ENCODE data around the gene DMRT3. TPM values are rescaled to one million over a fixed set of nuclear protein-coding genes. Genes with fewer than 3 reads are reported as not detected.

The DMRT3 gene
- total and polyA plus RNA-seq, 2 donors (not counting 1 experiment from before 2014, with no cell fraction given) = not detected

DNA sequence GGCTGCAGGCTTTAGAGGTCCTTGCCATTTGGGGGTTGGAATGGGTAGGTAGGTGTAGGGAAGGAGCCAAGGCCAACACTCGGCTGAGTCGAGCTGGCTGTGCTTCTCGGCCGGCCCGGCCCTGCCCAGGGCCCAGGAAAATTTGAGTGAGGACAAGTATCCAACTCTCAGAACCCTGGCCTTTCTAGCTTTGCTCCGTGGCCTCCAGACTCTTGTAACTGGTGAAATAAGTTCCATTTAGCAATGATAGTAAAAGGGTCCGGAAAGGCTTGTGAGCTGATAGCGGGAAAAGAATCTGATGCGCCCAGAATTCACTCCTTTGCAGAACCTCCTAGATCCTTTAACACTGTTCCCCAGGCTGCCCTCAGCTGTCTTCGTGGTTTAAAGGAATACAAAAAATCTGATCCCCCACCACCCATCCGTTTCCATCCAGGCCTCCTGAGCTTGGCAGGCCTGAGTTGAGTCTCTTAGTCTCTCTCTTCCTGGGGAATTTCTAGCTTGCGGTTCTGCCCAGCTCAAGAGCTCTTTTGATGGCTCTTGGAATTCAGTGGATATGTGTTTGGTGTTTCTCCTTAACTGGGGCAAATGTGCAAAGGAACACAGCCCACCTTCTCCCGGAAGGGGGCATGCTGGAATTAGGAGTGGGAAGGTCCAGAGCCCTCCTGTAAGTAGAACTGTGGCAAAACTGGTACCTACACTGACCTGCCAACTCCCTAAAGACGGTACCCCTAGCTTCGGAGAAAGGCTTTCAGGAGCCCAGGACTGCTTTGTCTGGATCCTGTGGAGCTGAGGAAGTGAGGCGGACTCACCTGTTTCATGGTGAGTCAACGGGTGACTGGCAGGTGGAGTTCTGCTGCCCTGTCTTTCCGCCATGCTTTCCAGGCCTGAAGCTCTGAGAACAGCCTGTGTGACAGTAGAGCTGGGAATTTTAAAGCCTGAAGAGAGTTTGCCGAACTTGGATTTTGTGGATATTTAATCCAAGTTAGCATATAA is 1.7 kb downstream of the DMRT3 start:
- H3K36me3 ChIP-seq (replicated peaks in 1 of 2; ENCODE audit: control extremely low read depth in 1 of 2, control insufficient read depth in 1 of 2, extremely low read depth in 1 of 2, insufficient read depth in 2 of 2, low read length in 1 of 2) = no peaks in the 10 kb centered on the region
- peaks cover 3 to 23% of the 10 kb centered on the region in 2 donors for H3K4me1 ChIP-seq (ENCODE audit: control insufficient read depth in 2 of 2, insufficient read depth in 2 of 2, low read length in 2 of 2)
- TF ChIP-seq EZH2 (IDR thresholded peaks at IDR 0.05; ENCODE audit: borderline replicate concordance, insufficient read depth, low read depth, low read length, poor library complexity, severe bottlenecking) = no peak
- TF ChIP-seq, protein P1, sequence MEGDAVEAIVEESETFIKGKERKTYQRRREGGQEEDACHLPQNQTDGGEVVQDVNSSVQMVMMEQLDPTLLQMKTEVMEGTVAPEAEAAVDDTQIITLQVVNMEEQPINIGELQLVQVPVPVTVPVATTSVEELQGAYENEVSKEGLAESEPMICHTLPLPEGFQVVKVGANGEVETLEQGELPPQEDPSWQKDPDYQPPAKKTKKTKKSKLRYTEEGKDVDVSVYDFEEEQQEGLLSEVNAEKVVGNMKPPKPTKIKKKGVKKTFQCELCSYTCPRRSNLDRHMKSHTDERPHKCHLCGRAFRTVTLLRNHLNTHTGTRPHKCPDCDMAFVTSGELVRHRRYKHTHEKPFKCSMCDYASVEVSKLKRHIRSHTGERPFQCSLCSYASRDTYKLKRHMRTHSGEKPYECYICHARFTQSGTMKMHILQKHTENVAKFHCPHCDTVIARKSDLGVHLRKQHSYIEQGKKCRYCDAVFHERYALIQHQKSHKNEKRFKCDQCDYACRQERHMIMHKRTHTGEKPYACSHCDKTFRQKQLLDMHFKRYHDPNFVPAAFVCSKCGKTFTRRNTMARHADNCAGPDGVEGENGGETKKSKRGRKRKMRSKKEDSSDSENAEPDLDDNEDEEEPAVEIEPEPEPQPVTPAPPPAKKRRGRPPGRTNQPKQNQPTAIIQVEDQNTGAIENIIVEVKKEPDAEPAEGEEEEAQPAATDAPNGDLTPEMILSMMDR (IDR thresholded peaks at IDR 0.05) = no peak
- ATAC-seq (ENCODE audit: low read depth) = no peak
- peaks cover 0 to 73% (median 58%) of the 10 kb centered on the region in 4 experiments for H3K27me3 ChIP-seq (replicated peaks in 1 of 4; ENCODE audit: control extremely low read depth in 1 of 4, control insufficient read depth in 3 of 4, insufficient read depth in 4 of 4, low read length in 3 of 4)
- Mint-ChIP-seq H3K9me3 (ENCODE audit: insufficient read depth) (no peaks in the 10 kb centered on the region), H3K4me3 (no peak overlapping the region), H3K27me3 (peaks cover 77% of the 10 kb centered on the region), H3K27ac (no peak overlapping the region), H3K4me1 (peaks cover 9% of the 10 kb centered on the region)
- 17% methylated on average over 15 of the region's 19 CpGs for WGBS (ENCODE audit: insufficient coverage)
- H3K79me2 ChIP-seq (ENCODE audit: control insufficient read depth, insufficient read depth, low read length) = no peaks in the 10 kb centered on the region
- ChIA-PET CTCF (interaction anchor here (0.9 kb wide), 1 partner anchor 13 kb away, joined by 3 read pairs; no protein-coding TSS in a partner anchor), POLR2A (no interaction called here)
- H2AFZ ChIP-seq (ENCODE audit: insufficient read depth, low read depth, low read length, poor library complexity, severe bottlenecking) = no peak overlapping the region
- no peak for DNase-seq
- no peak overlapping the region for H3K9ac ChIP-seq (ENCODE audit: low read length)
- no peak overlapping the region for H3K4me2 ChIP-seq (replicated peaks; ENCODE audit: low read depth, low read length, poor library complexity, severe bottlenecking)
- no peak overlapping the region for H3K27ac ChIP-seq (ENCODE audit: low read length in 2 of 2)
- no peak overlapping the region for H3K4me3 ChIP-seq (ENCODE audit: control extremely low read depth in 1 of 5, extremely low read depth in 1 of 5, insufficient read depth in 1 of 5, low read depth in 2 of 5, low read length in 4 of 5)
- intact Hi-C loops (cut with micrococcal nuclease) = no loop called here
- H3K9me3 ChIP-seq (ENCODE audit: control extremely low read depth in 1 of 3, control insufficient read depth in 2 of 3, insufficient read depth in 1 of 3, low read length in 2 of 3) = peaks cover 0 to 29% (median 8%) of the 10 kb centered on the region in 3 donors
- no peaks in the 10 kb centered on the region for H4K20me1 ChIP-seq (ENCODE audit: control insufficient read depth, insufficient read depth, low read length, poor library complexity, severe bottlenecking)

DNA sequence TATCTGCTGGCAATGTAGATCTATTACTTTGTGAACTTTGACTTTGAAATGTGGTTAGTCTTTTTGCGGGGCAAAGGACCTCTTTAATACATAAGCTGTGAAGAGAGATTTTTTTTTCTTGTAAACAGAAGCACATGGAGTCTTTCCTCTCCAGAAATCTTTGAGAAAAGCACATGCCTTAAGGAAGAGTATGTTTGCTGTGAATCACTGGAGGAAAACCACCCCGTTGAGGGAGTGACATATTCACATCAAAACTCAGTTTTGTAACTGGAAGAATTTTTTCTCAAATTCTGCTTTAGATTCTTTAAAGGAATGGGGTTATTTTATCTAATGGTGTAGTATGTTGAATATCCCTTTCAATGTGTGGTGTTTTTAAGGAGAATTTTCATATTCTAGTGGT is 3.5 kb downstream of the DMRT3 start:
- Histone ChIP-seq H3K4me3 (ENCODE audit: control extremely low read depth in 1 of 5, extremely low read depth in 1 of 5, insufficient read depth in 1 of 5, low read depth in 2 of 5, low read length in 4 of 5) (no peak overlapping the region), H3K27ac (ENCODE audit: low read length in 2 of 2) (no peak overlapping the region), H3K4me2 (replicated peaks; ENCODE audit: low read depth, low read length, poor library complexity, severe bottlenecking) (no peak overlapping the region), H4K20me1 (ENCODE audit: control insufficient read depth, insufficient read depth, low read length, poor library complexity, severe bottlenecking) (no peaks in the 10 kb centered on the region), H3K9me3 (ENCODE audit: control extremely low read depth in 1 of 3, control insufficient read depth in 2 of 3, insufficient read depth in 1 of 3, low read length in 2 of 3) (peaks cover 0 to 18% (median 2%) of the 10 kb centered on the region in 3 donors), H3K9ac (ENCODE audit: low read length) (no peak overlapping the region), H2AFZ (ENCODE audit: insufficient read depth, low read depth, low read length, poor library complexity, severe bottlenecking) (no peak overlapping the region), H3K4me1 (ENCODE audit: control insufficient read depth in 2 of 2, insufficient read depth in 2 of 2, low read length in 2 of 2) (peaks cover 3 to 11% of the 10 kb centered on the region in 2 donors), H3K36me3 (replicated peaks in 1 of 2; ENCODE audit: control extremely low read depth in 1 of 2, control insufficient read depth in 1 of 2, extremely low read depth in 1 of 2, insufficient read depth in 2 of 2, low read length in 1 of 2) (no peaks in the 10 kb centered on the region), H3K79me2 (ENCODE audit: control insufficient read depth, insufficient read depth, low read length) (no peaks in the 10 kb centered on the region), H3K27me3 (replicated peaks in 1 of 4; ENCODE audit: control extremely low read depth in 1 of 4, control insufficient read depth in 3 of 4, insufficient read depth in 4 of 4, low read length in 3 of 4) (peaks cover 0 to 57% (median 43%) of the 10 kb centered on the region in 4 experiments)
- no peaks in the 10 kb centered on the region for H3K9me3 Mint-ChIP-seq (ENCODE audit: insufficient read depth)
- ATAC-seq (ENCODE audit: low read depth) (no peak), DNase-seq (no peak)
- ChIA-PET POLR2A (no interaction called here), CTCF (interaction anchor here (1.7 kb wide), 1 partner anchor 11 kb away, joined by 3 read pairs; no protein-coding TSS in a partner anchor)
- H3K4me3 Mint-ChIP-seq = no peak overlapping the region
- H3K4me1 Mint-ChIP-seq = no peaks in the 10 kb centered on the region
- WGBS (ENCODE audit: insufficient coverage) = no CpG with 5 or more reads among the region's 2 CpGs
- intact Hi-C loops (cut with micrococcal nuclease) = no loop called here
- H3K27ac Mint-ChIP-seq = no peak overlapping the region
- peaks cover 69% of the 10 kb centered on the region for H3K27me3 Mint-ChIP-seq
- no peak for TF ChIP-seq EZH2 (IDR thresholded peaks at IDR 0.05; ENCODE audit: borderline replicate concordance, insufficient read depth, low read depth, low read length, poor library complexity, severe bottlenecking)
- TF ChIP-seq, protein P1 (IDR thresholded peaks at IDR 0.05) = no peak

All from B cell (primary cell).